HEK293 (cell line): ENCODE data around the gene HMCN2.

ENCODE experiments used
- KLF8 ChIP-seq: fragments of 450-650 bp; formaldehyde crosslinking; IDR thresholded peaks from 2 replicates; pipeline ENCODE4 v1.5.1; 2016; ENCODE audit warnings: missing biosample characterization, missing genetic modification characterization
- PBX3 ChIP-seq: sonication (generic); formaldehyde crosslinking; IDR thresholded peaks from 2 replicates; pipeline ENCODE4 v1.8.1; 2022; ENCODE audit warnings: mild to moderate bottlenecking, moderate library complexity, missing genetic modification reagents
- PRDM10 ChIP-seq: fragments of 450-650 bp; formaldehyde crosslinking; IDR thresholded peaks from 2 replicates; pipeline ENCODE4 v1.5.1; 2016; ENCODE audit warnings: missing biosample characterization, missing genetic modification characterization
- YY1 ChIP-seq: fragments of 450-650 bp; formaldehyde crosslinking; IDR thresholded peaks from 2 replicates; pipeline ENCODE4 v1.5.1; 2018; ENCODE audit warnings: missing biosample characterization, missing genetic modification characterization
- ZNF37A ChIP-seq: fragments of 450-650 bp; IDR thresholded peaks from 2 replicates; pipeline ENCODE4 v1.5.1; 2018; ENCODE audit warnings: missing biosample characterization, missing genetic modification characterization
- ZNF514 ChIP-seq: fragments of 450-650 bp; formaldehyde crosslinking; IDR thresholded peaks from 2 replicates; pipeline ENCODE4 v1.5.1; 2016; ENCODE audit warnings: missing biosample characterization, missing genetic modification characterization
- ZNF654 ChIP-seq: fragments of 450-650 bp; formaldehyde crosslinking; IDR thresholded peaks from 2 replicates; pipeline ENCODE4 v1.5.1; 2016; ENCODE audit warnings: low read depth, missing biosample characterization, missing genetic modification characterization
- TF ChIP-seq, protein P1 (sequence below): fragments of 450-650 bp; formaldehyde crosslinking; IDR thresholded peaks from 2 replicates; pipeline ENCODE4 v1.5.1; 2016; ENCODE audit warnings: missing biosample characterization, missing genetic modification characterization

DNA sequence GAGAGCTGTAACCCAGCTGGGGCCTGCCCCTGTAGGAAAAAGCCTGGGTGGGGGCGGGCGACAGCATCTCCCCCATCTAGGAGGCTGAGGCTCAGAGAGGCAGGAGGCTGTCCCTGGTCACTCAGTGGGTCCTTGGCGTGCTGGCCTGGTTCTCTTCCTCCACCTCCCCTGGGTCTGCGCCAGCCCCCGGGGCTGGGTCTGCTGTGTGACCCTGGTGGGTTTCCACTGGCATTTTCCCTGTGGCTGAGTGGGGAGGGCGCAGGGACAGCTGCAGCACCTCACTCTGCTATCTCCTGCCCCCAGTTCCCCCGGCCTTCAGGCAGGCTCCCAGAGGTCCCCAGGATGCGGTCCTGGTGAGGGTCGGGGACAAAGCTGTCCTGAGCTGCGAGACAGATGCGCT is 119.7 kb downstream of the HMCN2 start:
- TF ChIP-seq PRDM10 (tag by site-specific recombination) (no peak), KLF8 (tag by site-specific recombination) (no peak), PBX3 (CRISPR knock-in tag) (no peak), ZNF514 (tag by site-specific recombination) (no peak), ZNF654 (tag by site-specific recombination) (no peak), ZNF37A (tag by site-specific recombination) (no peak), YY1 (no peak)
- TF ChIP-seq, protein P1, sequence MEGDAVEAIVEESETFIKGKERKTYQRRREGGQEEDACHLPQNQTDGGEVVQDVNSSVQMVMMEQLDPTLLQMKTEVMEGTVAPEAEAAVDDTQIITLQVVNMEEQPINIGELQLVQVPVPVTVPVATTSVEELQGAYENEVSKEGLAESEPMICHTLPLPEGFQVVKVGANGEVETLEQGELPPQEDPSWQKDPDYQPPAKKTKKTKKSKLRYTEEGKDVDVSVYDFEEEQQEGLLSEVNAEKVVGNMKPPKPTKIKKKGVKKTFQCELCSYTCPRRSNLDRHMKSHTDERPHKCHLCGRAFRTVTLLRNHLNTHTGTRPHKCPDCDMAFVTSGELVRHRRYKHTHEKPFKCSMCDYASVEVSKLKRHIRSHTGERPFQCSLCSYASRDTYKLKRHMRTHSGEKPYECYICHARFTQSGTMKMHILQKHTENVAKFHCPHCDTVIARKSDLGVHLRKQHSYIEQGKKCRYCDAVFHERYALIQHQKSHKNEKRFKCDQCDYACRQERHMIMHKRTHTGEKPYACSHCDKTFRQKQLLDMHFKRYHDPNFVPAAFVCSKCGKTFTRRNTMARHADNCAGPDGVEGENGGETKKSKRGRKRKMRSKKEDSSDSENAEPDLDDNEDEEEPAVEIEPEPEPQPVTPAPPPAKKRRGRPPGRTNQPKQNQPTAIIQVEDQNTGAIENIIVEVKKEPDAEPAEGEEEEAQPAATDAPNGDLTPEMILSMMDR (tag by site-specific recombination) = no peak
